HepG2 (cell line): Measurements from ENCODE around the gene RPS6KA3. TPM values are rescaled to one million over a fixed set of nuclear protein-coding genes. Genes with fewer than 3 reads are reported as not detected.
A peak's percentile ranks its signal among the peaks of the same experiment; 100 is the strongest.

Experiments used
- AGO2 ChIP-seq: fragments of 200-400 bp; formaldehyde crosslinking; optimal IDR thresholded peaks from 2 replicates; pipeline ENCODE3; 2017; ENCODE audit warnings: mild to moderate bottlenecking, low read depth, low read length, moderate library complexity
- CREM ChIP-seq, 2 experiments: sonication (generic) in 1 of 2; formaldehyde crosslinking in 1 of 2; IDR thresholded peaks; 2 replicates each; pipeline versions ENCODE4 v1.4.0 to v1.6.1; 2016 to 2020; ENCODE audit warnings: antibody characterized with exemption in 1 of 2, mild to moderate bottlenecking in 1 of 2, missing genetic modification reagents in 1 of 2
- E2F1 ChIP-seq: sonication (generic); formaldehyde crosslinking; IDR thresholded peaks from 2 replicates; pipeline ENCODE4 v1.5.0; 2020; ENCODE audit warnings: missing genetic modification reagents
- HOXA3 ChIP-seq: sonication (generic); formaldehyde crosslinking; IDR thresholded peaks from 2 replicates; pipeline ENCODE4 v1.5.0; 2020; ENCODE audit warnings: missing genetic modification reagents
- IRF2 ChIP-seq: IDR thresholded peaks from 2 replicates; pipeline ENCODE4 v1.6.1; 2018; ENCODE audit warnings: missing genetic modification reagents, missing compliant biosample characterization
- JUND ChIP-seq: sonication (generic); formaldehyde crosslinking; IDR thresholded peaks from 2 replicates; pipeline ENCODE4 v1.8.0; 2022; ENCODE audit warnings: mild to moderate bottlenecking, missing genetic modification reagents
- PRDM15 ChIP-seq: sonication (generic); formaldehyde crosslinking; IDR thresholded peaks from 2 replicates; pipeline ENCODE4 v1.4.0; 2020; ENCODE audit warnings: missing genetic modification reagents
- TAF1 ChIP-seq: sonication (generic); formaldehyde crosslinking; IDR thresholded peaks from 2 replicates; pipeline ENCODE4 v1.4.0; 2020; ENCODE audit warnings: missing genetic modification reagents
- ZBTB21 ChIP-seq: sonication (generic); formaldehyde crosslinking; IDR thresholded peaks from 2 replicates; pipeline ENCODE4 v1.4.0; 2020; ENCODE audit warnings: missing genetic modification reagents
- ZBTB26 ChIP-seq: IDR thresholded peaks from 2 replicates; pipeline ENCODE4 v1.6.1; 2016; ENCODE audit warnings: missing compliant biosample characterization, missing genetic modification reagents, borderline replicate concordance
- ZFP82 ChIP-seq: sonication (generic); formaldehyde crosslinking; IDR thresholded peaks from 2 replicates; pipeline ENCODE4 v1.5.1; 2020; ENCODE audit warnings: mild to moderate bottlenecking, missing genetic modification reagents, borderline replicate concordance
- ZFP91 ChIP-seq: sonication (generic); formaldehyde crosslinking; IDR thresholded peaks from 2 replicates; pipeline ENCODE4 v1.9.0; 2022; ENCODE audit warnings: missing genetic modification reagents, mild to moderate bottlenecking, borderline replicate concordance
- ZNF350 ChIP-seq: sonication (generic); formaldehyde crosslinking; IDR thresholded peaks from 2 replicates; pipeline ENCODE4 v1.4.0; 2020; ENCODE audit warnings: mild to moderate bottlenecking, low read depth, missing genetic modification reagents, borderline replicate concordance
- ZNF354B ChIP-seq: sonication (generic); formaldehyde crosslinking; IDR thresholded peaks from 2 replicates; pipeline ENCODE4 v1.8.0; 2022; ENCODE audit warnings: mild to moderate bottlenecking, missing genetic modification reagents
- ZNF550 ChIP-seq: sonication (generic); formaldehyde crosslinking; IDR thresholded peaks from 2 replicates; pipeline ENCODE4 v1.4.0; 2020; ENCODE audit warnings: mild to moderate bottlenecking, missing genetic modification reagents, borderline replicate concordance
- ZNF770 ChIP-seq: sonication (generic); formaldehyde crosslinking; IDR thresholded peaks from 2 replicates; pipeline ENCODE4 v1.5.0; 2020; ENCODE audit warnings: mild to moderate bottlenecking, missing genetic modification reagents
- ZNF777 ChIP-seq: sonication (generic); formaldehyde crosslinking; IDR thresholded peaks from 2 replicates; pipeline ENCODE4 v1.4.0; 2020; ENCODE audit warnings: missing genetic modification reagents
- polyA plus RNA-seq, 8 experiments: library from polyadenylated mRNA; depleted of rRNA in 3 of 8; stranded (reverse) in 7 of 8; unstranded in 1 of 8; fragments of >200 nt; fragmentation: Illumina TruSeq in 4 of 8; extraction: Trizol in 4 of 8; gene quantifications; 2 replicates each; pipeline versions ENCODE4 v1.2.1 to v1.2.3, GENCODE V29; 2011 to 2016; ENCODE audit warnings: low read depth in 4 of 8, missing spikeins in 1 of 8, mixed read lengths in 1 of 8; ENCODE audit not compliant: insufficient read depth in 1 of 8
- total RNA-seq, 5 experiments: library from RNA; depleted of rRNA; stranded (reverse); fragments of >200 nt; fragmentation: Illumina TruSeq; extraction: Trizol; gene quantifications; 2 replicates each; pipeline ENCODE4 v1.2.3, GENCODE V29; 2016; ENCODE audit warnings: low read depth in 1 of 5

RPS6KA3 gene
- total and polyA plus RNA-seq, 2 of the 13 experiments (the other 11 are each of a cell fraction or from before 2014, with no cell fraction given) = 314 to 357 TPM

- TF ChIP-seq ZNF350 (CRISPR knock-in tag) = peak; percentile 26; the same call in 1 of the 2 replicates
- peak; percentile 60 for TF ChIP-seq AGO2
- no peak for TF ChIP-seq E2F1 (CRISPR knock-in tag)
- peak; percentile 72 for TF ChIP-seq CREM (IDR thresholded peaks at IDR 0.05)
- TF ChIP-seq CREM (CRISPR knock-in tag; IDR thresholded peaks at IDR 0.05) = no peak
- no peak for TF ChIP-seq ZBTB26 (CRISPR knock-in tag)
- TF ChIP-seq ZNF354B = no peak
- peak; percentile 29; the same call in 1 of the 2 replicates for TF ChIP-seq ZNF770 (CRISPR knock-in tag)
- TF ChIP-seq ZFP91 (CRISPR knock-in tag) = peak; percentile 52; the same call in 1 of the 2 replicates
- no peak for TF ChIP-seq ZNF550 (CRISPR knock-in tag)
- TF ChIP-seq ZFP82 = no peak
- peak; percentile 78 for TF ChIP-seq TAF1 (CRISPR knock-in tag)
- no peak for TF ChIP-seq IRF2 (CRISPR knock-in tag)
- TF ChIP-seq ZBTB21 (CRISPR knock-in tag) = peak; percentile 74; the same call in 1 of the 2 replicates
- TF ChIP-seq ZNF777 (CRISPR knock-in tag) = no peak
- no peak for TF ChIP-seq PRDM15 (CRISPR knock-in tag)
- TF ChIP-seq JUND = no peak
- peak; percentile 62 for TF ChIP-seq HOXA3 (CRISPR knock-in tag)
Measured at GRCh38 chrX:20141281-20142220, 125.2 kb downstream of the RPS6KA3 start, which contains the start of gene EIF1AX (continued).
